Upper lobe of left lung (tissue), 4 donors: ENCODE results near the gene MAPRE3.

ENCODE experiments used
- POLR2A ChIP-seq, 4 donors: fragments of 450-650 bp; IDR thresholded peaks; one replicate each; pipeline ENCODE4 v1.5.1; 2016 to 2017; ENCODE audit warnings: antibody characterized with exemption in 4 of 4, mild to moderate bottlenecking in 2 of 4
- POLR2AphosphoS5 ChIP-seq, 2 donors: sonication (generic); formaldehyde crosslinking; IDR thresholded peaks; one replicate each; pipeline ENCODE4 v1.5.1; 2017; ENCODE audit warnings: antibody characterized with exemption in 2 of 2
- TF ChIP-seq, protein P1 (sequence below), 6 experiments: fragments of 450-650 bp in 4 of 6; fragments of 200-600 bp in 2 of 6; sonication (generic) in 2 of 6; IDR thresholded peaks; one replicate each; pipeline ENCODE4 v1.5.1; 2016 to 2019; ENCODE audit warnings: antibody characterized with exemption in 6 of 6

DNA sequence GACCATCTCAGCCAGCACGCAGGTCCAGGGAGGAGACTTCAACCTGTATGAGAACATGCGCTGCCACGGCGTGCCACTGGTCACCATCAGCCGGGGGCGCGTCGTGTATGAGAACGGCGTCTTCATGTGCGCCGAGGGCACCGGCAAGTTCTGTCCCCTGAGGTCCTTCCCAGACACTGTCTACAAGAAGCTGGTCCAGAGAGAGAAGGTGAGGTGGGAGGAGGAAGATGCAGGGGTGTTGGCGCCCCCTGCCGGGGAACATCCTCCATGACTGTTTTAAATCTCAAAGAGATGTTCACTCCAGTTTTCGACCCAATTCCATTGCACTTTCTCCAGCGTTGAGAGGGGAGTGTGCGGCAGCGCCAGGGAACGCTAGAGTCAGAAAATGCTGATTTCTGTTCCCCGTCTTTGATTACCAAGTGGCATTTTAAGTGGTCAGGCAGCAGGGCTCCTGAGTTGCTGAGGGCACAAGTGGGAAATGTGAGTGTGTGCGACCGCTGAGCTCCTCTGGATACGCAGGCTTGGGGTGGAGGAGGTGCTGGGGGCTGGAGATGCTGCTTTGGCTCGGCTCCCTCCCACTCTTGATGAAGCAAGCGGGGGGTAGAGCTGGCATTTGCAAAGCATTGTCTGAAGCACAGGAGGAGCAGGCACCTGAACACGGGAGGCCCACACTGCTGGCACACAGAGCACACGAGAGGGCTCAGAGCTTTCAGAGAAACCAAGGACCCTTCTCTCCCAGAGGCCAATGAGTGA is 27.7 kb upstream of the MAPRE3 start:
- TF ChIP-seq POLR2A (IDR thresholded peaks at IDR 0.05): no peak
- TF ChIP-seq, protein P1, sequence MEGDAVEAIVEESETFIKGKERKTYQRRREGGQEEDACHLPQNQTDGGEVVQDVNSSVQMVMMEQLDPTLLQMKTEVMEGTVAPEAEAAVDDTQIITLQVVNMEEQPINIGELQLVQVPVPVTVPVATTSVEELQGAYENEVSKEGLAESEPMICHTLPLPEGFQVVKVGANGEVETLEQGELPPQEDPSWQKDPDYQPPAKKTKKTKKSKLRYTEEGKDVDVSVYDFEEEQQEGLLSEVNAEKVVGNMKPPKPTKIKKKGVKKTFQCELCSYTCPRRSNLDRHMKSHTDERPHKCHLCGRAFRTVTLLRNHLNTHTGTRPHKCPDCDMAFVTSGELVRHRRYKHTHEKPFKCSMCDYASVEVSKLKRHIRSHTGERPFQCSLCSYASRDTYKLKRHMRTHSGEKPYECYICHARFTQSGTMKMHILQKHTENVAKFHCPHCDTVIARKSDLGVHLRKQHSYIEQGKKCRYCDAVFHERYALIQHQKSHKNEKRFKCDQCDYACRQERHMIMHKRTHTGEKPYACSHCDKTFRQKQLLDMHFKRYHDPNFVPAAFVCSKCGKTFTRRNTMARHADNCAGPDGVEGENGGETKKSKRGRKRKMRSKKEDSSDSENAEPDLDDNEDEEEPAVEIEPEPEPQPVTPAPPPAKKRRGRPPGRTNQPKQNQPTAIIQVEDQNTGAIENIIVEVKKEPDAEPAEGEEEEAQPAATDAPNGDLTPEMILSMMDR (IDR thresholded peaks at IDR 0.05): peak; percentile 56 to 81 (median 75)
- no peak for TF ChIP-seq POLR2AphosphoS5 (IDR thresholded peaks at IDR 0.05)
